Measurements from ENCODE around the gene IGSF9. TPM values are rescaled to one million over a fixed set of nuclear protein-coding genes. Genes with fewer than 3 reads are reported as not detected.
A peak's percentile ranks its signal among the peaks of the same experiment; 100 is the strongest.
"Not testable (repeated sequence)": the region's sequence is repeated elsewhere in the genome, so short reads cannot be mapped to it uniquely, and the experiment has no call there.

The IGSF9 gene
- total RNA-seq, 1 experiment from 2014 or later = 23.4 TPM

DNA sequence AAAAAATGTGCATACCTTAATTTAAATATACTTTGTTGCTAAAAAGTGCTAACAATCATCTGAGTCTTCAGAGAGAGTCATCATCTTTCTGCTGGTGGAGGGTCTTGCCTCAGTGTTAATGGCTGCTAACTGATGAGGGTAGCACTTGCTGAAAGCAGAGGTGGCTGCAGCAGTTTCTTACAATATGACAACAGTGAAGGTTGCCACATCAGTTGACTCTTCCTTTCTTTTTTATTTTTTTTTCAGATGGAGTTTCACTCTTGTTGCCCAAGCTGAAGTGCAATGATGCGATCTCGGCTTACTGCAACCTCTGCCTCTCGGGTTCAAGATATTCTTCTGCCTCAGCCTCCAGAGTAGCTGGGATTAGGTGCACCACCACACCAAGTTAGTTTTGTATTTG lies 42.9 kb downstream of the IGSF9 start:
- peaks cover 50% of the 10 kb centered on the region for H3K4me1 ChIP-seq (replicated peaks; ENCODE audit: insufficient read depth)
- ChIA-PET POLR2A (ENCODE audit: unreplicated experiment) (no interaction called here), CTCF (no interaction called here)
- peaks cover 43% of the 10 kb centered on the region for H3F3A ChIP-seq (ENCODE audit: insufficient read depth, low read depth)
- TF ChIP-seq EZH2 (IDR thresholded peaks at IDR 0.05; ENCODE audit: low read depth) = no peak
- TF ChIP-seq, protein P1, sequence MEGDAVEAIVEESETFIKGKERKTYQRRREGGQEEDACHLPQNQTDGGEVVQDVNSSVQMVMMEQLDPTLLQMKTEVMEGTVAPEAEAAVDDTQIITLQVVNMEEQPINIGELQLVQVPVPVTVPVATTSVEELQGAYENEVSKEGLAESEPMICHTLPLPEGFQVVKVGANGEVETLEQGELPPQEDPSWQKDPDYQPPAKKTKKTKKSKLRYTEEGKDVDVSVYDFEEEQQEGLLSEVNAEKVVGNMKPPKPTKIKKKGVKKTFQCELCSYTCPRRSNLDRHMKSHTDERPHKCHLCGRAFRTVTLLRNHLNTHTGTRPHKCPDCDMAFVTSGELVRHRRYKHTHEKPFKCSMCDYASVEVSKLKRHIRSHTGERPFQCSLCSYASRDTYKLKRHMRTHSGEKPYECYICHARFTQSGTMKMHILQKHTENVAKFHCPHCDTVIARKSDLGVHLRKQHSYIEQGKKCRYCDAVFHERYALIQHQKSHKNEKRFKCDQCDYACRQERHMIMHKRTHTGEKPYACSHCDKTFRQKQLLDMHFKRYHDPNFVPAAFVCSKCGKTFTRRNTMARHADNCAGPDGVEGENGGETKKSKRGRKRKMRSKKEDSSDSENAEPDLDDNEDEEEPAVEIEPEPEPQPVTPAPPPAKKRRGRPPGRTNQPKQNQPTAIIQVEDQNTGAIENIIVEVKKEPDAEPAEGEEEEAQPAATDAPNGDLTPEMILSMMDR (conservative IDR thresholded peaks at IDR 0.05) = no peak
- peaks cover 6% of the 10 kb centered on the region; the same call in 1 of the 2 replicates for H3K9me3 ChIP-seq (ENCODE audit: insufficient read depth, low read depth)
- intact Hi-C loops (cut with micrococcal nuclease; ENCODE audit: unreplicated experiment) = loop anchor here (10.0 kb wide), 1 partner anchor 192 kb away; the partner anchor contains the start of gene IGSF8
- no peaks in the 10 kb centered on the region for H3K79me2 ChIP-seq (ENCODE audit: low read depth)
- no peak overlapping the region for H2AFZ ChIP-seq
- H3K27me3 ChIP-seq (ENCODE audit: insufficient read depth, low read depth) = no peaks in the 10 kb centered on the region
- no peak overlapping the region for H3K4me2 ChIP-seq
- BruUV-seq (replicated peaks) = no TSS peak
- DNase-seq = no peak
- no peaks in the 10 kb centered on the region for H4K20me1 ChIP-seq (ENCODE audit: insufficient read depth)
- H3K4me3 ChIP-seq = no peak overlapping the region
- H3K27ac ChIP-seq = no peak overlapping the region
- no peaks in the 10 kb centered on the region for H3K9me2 ChIP-seq (ENCODE audit: insufficient read depth)
- no peaks in the 10 kb centered on the region for H3K36me3 ChIP-seq (ENCODE audit: low read depth)

DNA sequence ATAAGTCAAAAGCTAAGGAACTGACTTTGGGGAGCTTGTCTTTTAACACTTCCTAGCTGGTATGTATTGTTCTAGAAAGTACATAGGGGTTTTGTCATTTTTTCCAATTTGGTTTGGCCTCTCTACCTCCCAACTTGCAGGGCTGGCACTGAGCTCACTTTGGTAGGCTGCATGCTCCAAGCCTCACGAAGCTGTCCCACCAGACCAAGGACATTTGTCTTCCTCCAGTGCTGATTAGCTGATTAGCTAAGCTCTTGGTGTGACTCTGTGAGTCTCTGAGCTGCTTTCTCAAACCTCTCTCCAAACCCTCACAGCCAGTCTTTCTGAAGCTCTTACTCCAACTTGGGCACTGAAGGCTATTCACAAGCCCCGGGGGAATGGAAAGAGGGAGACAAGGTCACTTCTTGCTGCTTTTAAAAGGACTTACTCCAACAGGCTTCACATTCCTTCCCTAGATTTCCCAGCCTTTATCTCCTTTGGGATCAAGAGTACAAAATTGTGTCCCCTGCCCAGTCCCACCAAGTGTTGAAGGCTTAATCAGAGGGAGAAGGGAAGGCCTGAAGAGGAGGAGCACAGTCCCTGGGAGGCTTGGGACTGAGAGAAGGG lies 44.6 kb downstream of the IGSF9 start:
- Histone ChIP-seq H3K9me3 (ENCODE audit: insufficient read depth, low read depth) (peaks cover 6% of the 10 kb centered on the region; the same call in 1 of the 2 replicates), H3K4me3 (peak overlapping the region; percentile 53; the same call in 1 of the 2 replicates), H3K4me1 (replicated peaks; ENCODE audit: insufficient read depth) (peaks cover 36% of the 10 kb centered on the region), H3K4me2 (peak overlapping the region; percentile 90), H3K36me3 (ENCODE audit: low read depth) (no peaks in the 10 kb centered on the region), H2AFZ (0 out of 2 replicates have a peak overlapping the region, but pooled peaks have one; percentile 8), H3F3A (ENCODE audit: insufficient read depth, low read depth) (peaks cover 43% of the 10 kb centered on the region), H3K27ac (peak overlapping the region; percentile 88), H3K9me2 (ENCODE audit: insufficient read depth) (no peaks in the 10 kb centered on the region), H3K27me3 (ENCODE audit: insufficient read depth, low read depth) (no peaks in the 10 kb centered on the region), H3K79me2 (ENCODE audit: low read depth) (no peaks in the 10 kb centered on the region), H4K20me1 (ENCODE audit: insufficient read depth) (no peaks in the 10 kb centered on the region)
- DNase-seq = peak in 1 of 2 experiments; percentile 44
- CTCF ChIA-PET = interaction anchor here (0.8 to 1.2 kb wide), 2 partner anchors 33 to 107 kb away, joined by 4 read pairs; no protein-coding TSS in a partner anchor
- POLR2A ChIA-PET (ENCODE audit: unreplicated experiment) = interaction anchor here (0.5 to 1.5 kb wide), 5 partner anchors 11 to 106 kb away, joined by 3 to 7 read pairs (median 4); no protein-coding TSS in a partner anchor
- BruUV-seq (replicated peaks) = no TSS peak
- intact Hi-C loops (cut with micrococcal nuclease; ENCODE audit: unreplicated experiment) = loop anchor here (1.0 to 10.0 kb wide), 4 partner anchors 15 to 194 kb away; partner anchors contain the start of gene IGSF8
- TF ChIP-seq, protein P1 (conservative IDR thresholded peaks at IDR 0.05) = no peak
- no peak for TF ChIP-seq EZH2 (IDR thresholded peaks at IDR 0.05; ENCODE audit: low read depth)

DNA sequence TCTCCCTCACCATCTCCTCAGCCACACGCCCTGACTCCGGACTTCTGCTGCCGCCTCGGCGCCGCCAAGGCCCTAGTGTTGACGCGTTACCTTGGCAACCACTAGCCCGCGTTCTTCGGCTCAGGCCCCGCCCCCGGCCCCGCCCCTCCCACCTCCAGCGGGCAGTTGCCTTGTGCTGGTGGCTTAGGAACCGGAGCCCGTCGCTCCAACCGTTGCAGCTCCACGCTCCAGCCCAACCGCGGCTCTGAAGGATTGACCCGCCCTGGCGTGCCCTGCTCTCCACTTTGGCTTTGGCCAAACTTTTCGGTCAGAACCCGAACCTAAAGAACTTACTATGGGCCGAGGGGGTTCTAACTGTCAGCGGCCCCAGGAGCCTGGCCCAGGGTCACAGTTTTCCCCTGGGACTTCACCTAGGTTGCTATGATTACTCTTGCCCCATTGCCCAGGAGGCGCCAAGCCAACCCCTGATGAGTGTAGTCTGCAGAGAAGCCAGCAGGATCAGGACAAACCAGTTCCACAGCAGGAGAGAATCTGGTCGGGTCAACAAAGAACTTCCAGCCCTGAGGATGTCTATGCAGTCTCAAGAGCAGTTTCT lies 45.2 kb downstream of the IGSF9 start, which contains the start of gene CFAP45:
Gene CFAP45 (minus strand): TSS at position 80 of the 595 bp plus-strand sequence. CDS start 67 bp downstream, at position 13.
- H3F3A ChIP-seq (ENCODE audit: insufficient read depth, low read depth) = peaks cover 43% of the 10 kb centered on the region
- ChIA-PET POLR2A (ENCODE audit: unreplicated experiment) (interaction anchor here (0.5 to 1.5 kb wide), 6 partner anchors 12 to 106 kb away, joined by 3 to 7 read pairs (median 4); no protein-coding TSS in a partner anchor), CTCF (interaction anchor here (0.6 to 1.2 kb wide), 3 partner anchors 9 to 107 kb away, joined by 3 to 4 read pairs (median 4); no protein-coding TSS in a partner anchor)
- H3K9me3 ChIP-seq (ENCODE audit: insufficient read depth, low read depth) = peaks cover 6% of the 10 kb centered on the region; the same call in 1 of the 2 replicates
- H3K36me3 ChIP-seq (ENCODE audit: low read depth) = no peaks in the 10 kb centered on the region
- H3K79me2 ChIP-seq (ENCODE audit: low read depth) = no peaks in the 10 kb centered on the region
- H3K4me1 ChIP-seq (replicated peaks; ENCODE audit: insufficient read depth) = peaks cover 36% of the 10 kb centered on the region
- H3K4me3 ChIP-seq = peak within 1 kb of the TSS; percentile 53; the same call in 1 of the 2 replicates
- intact Hi-C loops (cut with micrococcal nuclease; ENCODE audit: unreplicated experiment) = loop anchor here (1.0 to 10.0 kb wide), 3 partner anchors 24 to 195 kb away; partner anchors contain the start of gene IGSF8
- H3K27me3 ChIP-seq (ENCODE audit: insufficient read depth, low read depth) = no peaks in the 10 kb centered on the region
- BruUV-seq (replicated peaks) = no TSS peak
- H2AFZ ChIP-seq = peak within 1 kb of the TSS; percentile 81
- DNase-seq = peak; percentile 87 to 94
- TF ChIP-seq, protein P1 (conservative IDR thresholded peaks at IDR 0.05) = no peak
- no peak for TF ChIP-seq EZH2 (IDR thresholded peaks at IDR 0.05; ENCODE audit: low read depth)
- H3K4me2 ChIP-seq = peak within 1 kb of the TSS; percentile 90
- no peaks in the 10 kb centered on the region for H4K20me1 ChIP-seq (ENCODE audit: insufficient read depth)
- no peaks in the 10 kb centered on the region for H3K9me2 ChIP-seq (ENCODE audit: insufficient read depth)
- peak within 1 kb of the TSS; percentile 88 for H3K27ac ChIP-seq

DNA sequence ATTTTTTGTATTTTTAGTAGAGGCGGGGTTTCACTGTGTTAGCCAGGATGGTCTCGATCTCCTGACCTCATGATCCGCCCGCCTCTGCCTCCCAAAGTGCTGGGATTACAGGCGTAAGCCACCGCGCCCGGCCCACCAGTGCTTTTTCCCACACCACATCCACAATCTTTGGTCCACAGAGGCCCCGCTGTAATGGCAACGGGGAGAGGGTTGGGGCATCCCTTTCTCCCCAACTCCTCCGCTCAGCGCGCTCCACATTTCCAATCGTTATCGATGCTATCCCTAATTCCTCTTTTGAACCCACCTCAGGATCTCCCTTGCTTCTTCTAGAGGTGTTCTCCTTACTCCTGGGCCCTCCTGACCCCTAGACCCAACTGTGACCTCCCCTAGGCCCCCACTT lies 45.8 kb downstream of the IGSF9 start:
- not testable (repeated sequence) for BruUV-seq (replicated peaks); DNase-seq; H3K27me3 ChIP-seq (ENCODE audit: insufficient read depth, low read depth); H3K9me3 ChIP-seq (ENCODE audit: insufficient read depth, low read depth); H3K36me3 ChIP-seq (ENCODE audit: low read depth); H4K20me1 ChIP-seq (ENCODE audit: insufficient read depth); H3K9me2 ChIP-seq (ENCODE audit: insufficient read depth); H3K79me2 ChIP-seq (ENCODE audit: low read depth)
- intact Hi-C loops (cut with micrococcal nuclease; ENCODE audit: unreplicated experiment) = loop anchor here (1.0 to 10.0 kb wide), 3 partner anchors 25 to 195 kb away; partner anchors contain the start of gene IGSF8
- peak overlapping the region; percentile 90 for H3K4me2 ChIP-seq
- ChIA-PET POLR2A (ENCODE audit: unreplicated experiment) (interaction anchor here (0.6 to 1.5 kb wide), 3 partner anchors 12 to 24 kb away, joined by 3 to 7 read pairs (median 4); no protein-coding TSS in a partner anchor), CTCF (interaction anchor here (0.6 kb wide), 1 partner anchor 9 kb away, joined by 3 read pairs; no protein-coding TSS in a partner anchor)
- peaks cover 43% of the 10 kb centered on the region for H3F3A ChIP-seq (ENCODE audit: insufficient read depth, low read depth)
- peak overlapping the region; percentile 81 for H2AFZ ChIP-seq
- peak overlapping the region; percentile 53; the same call in 1 of the 2 replicates for H3K4me3 ChIP-seq
- peaks cover 36% of the 10 kb centered on the region for H3K4me1 ChIP-seq (replicated peaks; ENCODE audit: insufficient read depth)
- H3K27ac ChIP-seq = peak overlapping the region; percentile 88

Data from PC-9 (cell line).